HG02678 (cell line): ENCODE measurements around the gene TTL.
"Not testable (repeated sequence)": the region's sequence is repeated elsewhere in the genome, so short reads cannot be mapped to it uniquely, and the experiment has no call there.

Experiments
- ATAC-seq: cut with Tn5 transposase; IDR thresholded peaks from one replicate; pipeline ENCODE4 v1.9.1; 2021; ENCODE audit warnings: mild to moderate bottlenecking, moderate library complexity; ENCODE audit not compliant: unreplicated experiment

TTL gene

DNA sequence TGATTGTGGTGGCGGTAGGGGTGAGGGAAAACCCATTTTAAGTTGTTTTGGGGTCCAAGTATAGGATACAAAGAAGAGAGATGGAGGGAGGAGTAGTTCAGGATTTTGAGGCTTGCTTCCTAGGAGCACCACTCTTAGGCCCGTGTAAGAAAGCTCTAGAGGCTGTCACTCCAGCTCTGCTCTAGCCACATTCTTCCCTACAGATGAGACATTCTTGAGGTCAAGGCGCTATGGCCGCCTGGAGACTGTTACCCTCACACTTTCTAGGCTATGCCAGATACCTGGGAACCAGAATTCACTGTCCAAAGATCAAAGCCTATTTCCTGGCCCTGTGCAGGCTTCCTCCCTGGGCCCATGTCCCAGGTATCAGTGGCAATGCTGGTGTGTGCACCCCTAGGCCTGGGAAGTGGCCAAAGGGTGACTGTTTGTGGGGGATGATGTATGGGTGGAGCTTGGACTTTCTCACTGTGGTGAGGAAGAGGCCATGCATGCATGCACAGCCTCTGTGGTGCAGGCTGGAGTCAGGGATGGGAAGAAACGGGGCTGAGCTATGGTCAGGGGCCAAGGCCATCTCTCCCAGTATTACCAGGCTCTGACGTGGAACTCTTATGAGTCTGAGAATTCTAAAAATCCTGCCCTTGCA lies 7.0 kb upstream of the TTL start:
- ATAC-seq: no peak

DNA sequence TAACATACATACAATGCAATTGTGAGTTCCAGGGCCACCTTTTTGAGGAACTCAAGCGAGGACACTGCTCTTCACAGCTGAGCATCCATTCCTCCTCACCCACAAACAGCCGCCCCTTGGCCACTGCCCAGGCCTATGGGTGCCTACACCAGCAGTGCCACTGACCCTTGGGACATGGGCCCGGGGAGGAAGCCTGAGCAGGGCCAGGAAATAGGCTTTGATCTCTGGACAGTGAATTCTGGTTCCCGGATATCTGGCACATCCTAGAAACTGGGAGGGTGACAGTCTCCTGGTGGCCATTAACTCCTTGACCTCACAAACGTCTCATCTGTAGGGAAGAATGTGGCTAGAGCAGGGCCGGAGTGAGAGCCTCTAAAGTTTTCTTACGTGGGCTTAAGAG lies 5.5 kb upstream of the TTL start:
- ATAC-seq: no peak

- no peak for ATAC-seq
Observed at GRCh38 chr2:112480530-112481049, 1.4 kb upstream of the TTL start.

DNA sequence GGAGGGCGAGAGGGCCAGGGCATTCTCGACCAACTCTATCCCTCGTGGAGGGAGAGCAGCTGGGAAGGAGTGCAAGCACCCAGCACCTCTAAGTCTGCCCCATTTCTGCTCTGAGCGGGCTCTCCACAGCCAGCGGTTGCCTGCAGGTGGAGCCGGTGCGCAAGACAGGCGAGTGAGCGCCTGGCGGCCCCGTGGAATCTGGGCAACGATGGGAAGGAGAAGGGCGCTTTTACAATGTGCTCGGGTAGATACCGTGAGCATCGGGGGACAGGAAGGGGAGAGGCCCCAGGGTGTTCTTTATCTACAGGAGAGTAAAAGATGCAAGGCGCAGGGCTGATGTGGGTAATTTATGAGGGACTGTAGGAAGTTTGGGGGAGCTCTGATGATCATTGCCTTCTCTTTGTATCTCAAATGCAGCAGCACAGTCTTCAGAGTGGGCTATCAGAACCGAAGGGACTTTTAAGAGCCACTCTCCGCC lies 867 bp upstream of the TTL start:
- ATAC-seq: peak; percentile 63

DNA sequence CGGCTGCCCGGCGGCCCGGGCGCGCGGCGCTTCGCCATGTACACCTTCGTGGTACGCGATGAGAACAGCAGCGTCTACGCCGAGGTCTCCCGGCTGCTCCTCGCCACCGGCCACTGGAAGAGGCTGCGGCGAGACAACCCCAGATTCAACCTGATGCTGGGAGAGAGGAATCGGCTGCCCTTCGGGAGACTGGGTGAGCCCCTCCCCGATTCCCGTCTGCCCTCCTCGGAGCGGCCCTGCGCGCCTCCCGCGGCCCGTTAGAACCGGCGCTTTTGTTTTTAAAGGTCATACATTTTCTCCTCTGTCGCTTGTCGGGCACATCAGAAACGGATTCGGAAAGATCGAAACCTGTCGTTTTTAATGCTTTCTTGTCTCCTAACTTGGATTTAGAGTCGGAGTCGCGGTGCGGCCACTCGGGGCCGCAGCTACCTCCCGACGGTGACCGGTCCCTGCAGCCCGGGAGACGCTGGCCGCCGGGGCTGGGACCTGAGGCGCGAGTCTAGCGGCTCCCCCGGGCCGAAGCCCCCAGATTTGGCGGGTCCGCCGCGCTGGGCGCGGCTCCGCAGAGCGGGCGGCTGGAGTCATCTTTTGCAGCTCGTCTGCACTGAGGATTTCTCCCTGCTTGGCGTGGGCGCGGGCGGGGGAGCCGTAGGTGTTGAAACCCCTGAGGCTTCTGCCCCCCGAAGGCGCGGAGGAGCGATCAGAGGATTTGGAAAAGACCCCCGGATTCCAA lies 519 bp downstream of the TTL start:
- ATAC-seq: no peak

- no peak for ATAC-seq
Observed at GRCh38 chr2:112483042-112483473, 1.1 kb downstream of the TTL start.

- ATAC-seq: no peak
Observed at GRCh38 chr2:112483831-112484230, 1.9 kb downstream of the TTL start.

- ATAC-seq: no peak
Observed at GRCh38 chr2:112485849-112486248, 3.9 kb downstream of the TTL start.

- no peak for ATAC-seq
Observed at GRCh38 chr2:112486895-112487294, 4.9 kb downstream of the TTL start.

- no peak for ATAC-seq
Observed at GRCh38 chr2:112487444-112487961, 5.5 kb downstream of the TTL start.

GRCh38 chr2:112488201-112488600 lies 6.2 kb downstream of the TTL start:
- no peak for ATAC-seq

- ATAC-seq: no peak
Observed at GRCh38 chr2:112491946-112492345, 10.0 kb downstream of the TTL start.

DNA sequence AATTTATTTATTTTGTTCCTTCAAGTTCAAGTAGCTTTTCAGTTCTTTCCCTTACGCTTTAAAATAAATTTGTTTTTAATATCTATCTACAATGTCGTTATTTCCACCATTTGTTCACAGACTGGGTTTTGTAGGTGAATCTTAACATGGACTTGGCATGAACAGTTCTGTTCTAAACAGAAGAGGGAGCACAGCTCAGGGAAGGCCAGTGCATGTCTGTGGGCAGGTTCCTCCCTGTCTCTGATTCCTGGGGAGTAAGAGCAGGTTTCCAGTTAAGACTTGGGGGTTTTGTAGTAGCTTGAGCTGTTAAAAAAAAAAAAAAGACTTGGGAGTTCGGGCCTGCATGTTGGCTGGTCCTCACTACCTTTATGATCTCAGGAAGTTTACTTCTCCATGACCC lies 11.1 kb downstream of the TTL start:
- ATAC-seq: no peak

GRCh38 chr2:112493858-112494648 lies 12.1 kb downstream of the TTL start:
- no peak for ATAC-seq

DNA sequence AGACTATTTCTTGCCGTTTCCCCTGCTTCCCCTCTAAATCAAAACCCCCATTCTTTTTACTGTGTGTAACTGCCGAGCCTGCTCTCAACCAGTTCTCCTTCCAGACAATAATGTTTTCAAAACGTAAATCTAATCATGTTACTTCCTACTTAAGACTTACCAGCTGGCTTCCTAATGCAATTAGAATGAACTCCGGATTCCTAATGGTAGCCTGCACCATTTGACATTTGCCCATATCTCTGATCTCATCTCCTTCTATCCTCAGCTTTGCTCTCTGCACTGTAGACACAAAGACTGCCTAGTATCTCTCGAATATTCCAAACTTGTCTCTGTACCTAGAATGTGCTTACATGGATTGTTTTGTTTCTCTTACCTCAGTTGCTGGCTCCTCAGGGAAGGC lies 12.9 kb downstream of the TTL start:
- no peak for ATAC-seq

DNA sequence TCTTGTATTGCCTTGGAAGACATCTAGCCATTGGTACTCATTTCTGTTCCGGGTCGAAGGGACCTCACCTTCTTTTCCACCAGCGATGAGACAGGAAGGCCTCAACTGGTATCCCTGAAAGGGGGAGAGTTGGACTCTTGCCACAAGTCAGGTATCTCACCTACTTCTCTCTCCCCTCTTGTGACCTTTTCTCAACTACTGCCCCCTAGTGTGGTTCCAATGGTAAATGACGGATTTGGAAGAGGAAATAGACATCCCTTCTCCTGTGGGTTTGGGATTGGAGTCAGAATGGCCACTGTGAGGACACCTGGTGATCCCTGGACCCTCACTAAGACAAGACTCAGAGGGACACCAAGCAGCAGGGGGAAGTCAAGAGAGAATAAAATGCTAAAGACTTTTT lies 13.9 kb downstream of the TTL start:
- not testable (repeated sequence) for ATAC-seq

DNA sequence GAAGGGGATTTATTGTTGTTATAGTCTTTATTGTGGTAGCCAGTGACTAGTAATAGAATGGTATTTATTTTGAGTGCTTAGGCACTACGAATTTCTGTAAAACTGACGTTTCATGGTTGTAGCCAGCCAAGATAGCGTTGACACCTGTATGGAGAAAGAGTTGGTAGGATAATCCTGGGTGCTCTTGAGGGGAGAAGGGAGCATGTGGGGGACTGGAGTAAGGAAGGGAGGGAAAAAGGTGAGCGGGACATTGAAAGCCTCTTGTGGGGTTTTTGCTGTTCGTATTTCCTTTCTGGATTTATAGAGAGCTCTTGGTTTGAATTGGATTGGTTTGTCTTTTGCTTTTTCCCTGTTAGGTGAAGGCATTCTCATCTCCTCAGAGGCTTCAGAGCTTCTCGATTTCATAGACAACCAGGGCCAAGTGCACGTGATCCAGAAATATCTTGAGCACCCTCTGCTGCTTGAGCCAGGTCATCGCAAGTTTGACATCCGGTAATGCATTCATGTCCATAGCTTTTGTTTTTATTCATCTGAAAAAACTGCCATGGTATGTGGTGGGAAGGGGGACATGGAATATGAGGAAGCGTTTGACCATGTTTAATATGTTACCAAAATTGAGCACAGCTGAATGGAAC lies 19.0 kb downstream of the TTL start:
- ATAC-seq: not testable (repeated sequence)

DNA sequence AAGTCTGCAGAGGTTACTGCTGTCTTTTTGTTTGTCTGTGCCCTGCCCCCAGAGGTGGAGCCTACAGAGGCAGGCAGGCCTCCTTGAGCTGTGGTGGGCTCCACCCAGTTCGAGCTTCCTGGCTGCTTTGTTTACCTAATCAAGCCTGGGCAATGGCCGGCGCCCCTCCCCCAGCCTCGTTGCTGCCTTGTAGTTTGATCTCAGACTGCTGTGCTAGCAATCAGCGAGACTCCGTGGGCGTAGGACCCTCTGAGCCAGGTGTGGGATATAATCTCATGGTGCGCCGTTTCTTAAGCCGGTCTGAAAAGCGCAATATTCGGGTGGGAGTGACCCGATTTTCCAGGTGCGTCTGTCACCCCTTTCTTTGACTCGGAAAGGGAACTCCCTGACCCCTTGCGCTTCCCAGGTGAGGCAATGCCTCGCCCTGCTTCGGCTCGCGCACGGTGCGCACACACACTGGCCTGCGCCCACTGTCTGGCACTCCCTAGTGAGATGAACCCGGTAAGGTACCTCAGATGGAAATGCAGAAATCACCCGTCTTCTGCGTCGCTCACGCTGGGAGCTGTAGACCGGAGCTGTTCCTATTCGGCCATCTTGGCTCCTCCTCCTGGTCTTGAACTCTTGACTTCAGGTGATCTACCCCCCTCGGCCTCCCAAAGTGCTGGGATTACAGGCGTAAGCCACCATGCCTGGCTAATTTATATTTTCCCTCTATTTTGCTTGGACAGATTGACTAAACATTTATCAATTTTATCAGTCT lies 27.5 kb downstream of the TTL start:
- ATAC-seq: not testable (repeated sequence)

GRCh38 chr2:112516801-112517200 lies 34.8 kb downstream of the TTL start:
- ATAC-seq: no peak

GRCh38 chr2:112518807-112519206 lies 36.9 kb downstream of the TTL start:
- no peak for ATAC-seq
